HepG2 (cell line): ENCODE measurements around the gene STX2. TPM values are rescaled to one million over a fixed set of nuclear protein-coding genes. Genes with fewer than 3 reads are reported as not detected.

Experiments used
- ARID5B ChIP-seq: IDR thresholded peaks from 2 replicates; pipeline ENCODE4 v1.4.0; 2020; ENCODE audit warnings: mild to moderate bottlenecking, missing genetic modification reagents
- HNF1A ChIP-seq, 2 experiments: sonication (generic) in 1 of 2; formaldehyde crosslinking in 1 of 2; IDR thresholded peaks; 2 replicates each; pipeline versions ENCODE4 v1.4.0 to v1.6.1; 2016 to 2020; ENCODE audit warnings: borderline replicate concordance in 1 of 2, low read depth in 1 of 2, mild to moderate bottlenecking in 1 of 2, missing genetic modification reagents in 1 of 2
- MIXL1 ChIP-seq: IDR thresholded peaks from 2 replicates; pipeline ENCODE4 v1.6.1; 2016
- TCF7 ChIP-seq: sonication (generic); IDR thresholded peaks from 2 replicates; pipeline ENCODE4 v1.6.1; 2016; ENCODE audit warnings: antibody characterized with exemption, low read depth
- ZMYM3 ChIP-seq: sonication (generic); formaldehyde crosslinking; IDR thresholded peaks from 2 replicates; pipeline ENCODE4 v1.5.1; 2020; ENCODE audit warnings: mild to moderate bottlenecking, missing genetic modification reagents
- ZNF143 ChIP-seq: sonication (generic); formaldehyde crosslinking; IDR thresholded peaks from 2 replicates; pipeline ENCODE4 v1.4.0; 2020; ENCODE audit warnings: missing genetic modification reagents
- ZNF264 ChIP-seq: sonication (generic); formaldehyde crosslinking; IDR thresholded peaks from 2 replicates; pipeline ENCODE4 v1.4.0; 2020; ENCODE audit warnings: missing genetic modification reagents
- polyA plus RNA-seq, 8 experiments: library from polyadenylated mRNA; depleted of rRNA in 3 of 8; stranded (reverse) in 7 of 8; unstranded in 1 of 8; fragments of >200 nt; fragmentation: Illumina TruSeq in 4 of 8; extraction: Trizol in 4 of 8; gene quantifications; 2 replicates each; pipeline versions ENCODE4 v1.2.1 to v1.2.3, GENCODE V29; 2011 to 2016; ENCODE audit warnings: low read depth in 4 of 8, missing spikeins in 1 of 8, mixed read lengths in 1 of 8; ENCODE audit not compliant: insufficient read depth in 1 of 8
- total RNA-seq, 5 experiments: library from RNA; depleted of rRNA; stranded (reverse); fragments of >200 nt; fragmentation: Illumina TruSeq; extraction: Trizol; gene quantifications; 2 replicates each; pipeline ENCODE4 v1.2.3, GENCODE V29; 2016; ENCODE audit warnings: low read depth in 1 of 5
- TF ChIP-seq, protein P1 (sequence below), 2 experiments: IDR thresholded peaks; 2 replicates each; pipeline ENCODE4 v1.6.1; 2011 to 2012; ENCODE audit warnings: low read length in 2 of 2, borderline replicate concordance in 1 of 2, low read depth in 1 of 2, mild to moderate bottlenecking in 1 of 2, moderate library complexity in 1 of 2
- TF ChIP-seq, protein P2 (sequence below): sonication (generic); formaldehyde crosslinking; IDR thresholded peaks from 2 replicates; pipeline ENCODE4 v1.4.0; 2020; ENCODE audit warnings: low read depth, mild to moderate bottlenecking, missing genetic modification reagents
- TF ChIP-seq, protein P3 (sequence below): sonication (generic); formaldehyde crosslinking; IDR thresholded peaks from 2 replicates; pipeline ENCODE4 v1.8.1; 2023; ENCODE audit warnings: mild to moderate bottlenecking, moderate library complexity, missing genetic modification reagents
- TF ChIP-seq, protein P4 (sequence below): sonication (generic); formaldehyde crosslinking; IDR thresholded peaks from 2 replicates; pipeline ENCODE4 v1.4.0; 2020; ENCODE audit warnings: missing genetic modification reagents, low read depth, mild to moderate bottlenecking, borderline replicate concordance
- TF ChIP-seq, protein P5 (sequence below): sonication (generic); formaldehyde crosslinking; IDR thresholded peaks from 2 replicates; pipeline ENCODE4 v1.5.1; 2020; ENCODE audit warnings: missing genetic modification reagents, mild to moderate bottlenecking, borderline replicate concordance

Gene STX2
- total and polyA plus RNA-seq, 2 of the 13 experiments (the other 11 are each of a cell fraction or from before 2014, with no cell fraction given): 13.4 to 25.1 TPM

DNA sequence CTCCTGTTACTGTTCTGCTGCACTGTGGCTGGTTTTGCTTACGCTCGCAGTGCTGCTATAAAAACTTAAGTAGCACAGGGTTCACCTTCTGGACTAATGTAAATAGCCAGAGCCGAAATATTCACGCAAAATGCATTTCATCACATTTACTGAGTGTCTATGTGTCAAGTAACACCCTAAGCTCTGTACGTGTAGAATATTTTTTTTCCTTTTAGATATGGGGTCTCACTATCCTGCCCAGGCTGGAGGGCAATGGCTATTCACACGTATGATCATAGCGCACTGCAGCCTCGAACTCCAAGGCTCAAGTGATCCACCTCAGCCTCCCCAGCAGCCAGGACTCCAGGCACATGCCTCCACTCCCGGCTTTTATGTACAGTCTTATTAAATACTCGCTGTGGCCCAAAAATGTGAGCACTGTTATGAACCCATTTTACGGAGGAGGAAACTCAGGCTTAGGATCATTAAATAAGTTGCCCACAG, 62.2 kb downstream of the STX2 start (continued):
- TF ChIP-seq, protein P1, sequence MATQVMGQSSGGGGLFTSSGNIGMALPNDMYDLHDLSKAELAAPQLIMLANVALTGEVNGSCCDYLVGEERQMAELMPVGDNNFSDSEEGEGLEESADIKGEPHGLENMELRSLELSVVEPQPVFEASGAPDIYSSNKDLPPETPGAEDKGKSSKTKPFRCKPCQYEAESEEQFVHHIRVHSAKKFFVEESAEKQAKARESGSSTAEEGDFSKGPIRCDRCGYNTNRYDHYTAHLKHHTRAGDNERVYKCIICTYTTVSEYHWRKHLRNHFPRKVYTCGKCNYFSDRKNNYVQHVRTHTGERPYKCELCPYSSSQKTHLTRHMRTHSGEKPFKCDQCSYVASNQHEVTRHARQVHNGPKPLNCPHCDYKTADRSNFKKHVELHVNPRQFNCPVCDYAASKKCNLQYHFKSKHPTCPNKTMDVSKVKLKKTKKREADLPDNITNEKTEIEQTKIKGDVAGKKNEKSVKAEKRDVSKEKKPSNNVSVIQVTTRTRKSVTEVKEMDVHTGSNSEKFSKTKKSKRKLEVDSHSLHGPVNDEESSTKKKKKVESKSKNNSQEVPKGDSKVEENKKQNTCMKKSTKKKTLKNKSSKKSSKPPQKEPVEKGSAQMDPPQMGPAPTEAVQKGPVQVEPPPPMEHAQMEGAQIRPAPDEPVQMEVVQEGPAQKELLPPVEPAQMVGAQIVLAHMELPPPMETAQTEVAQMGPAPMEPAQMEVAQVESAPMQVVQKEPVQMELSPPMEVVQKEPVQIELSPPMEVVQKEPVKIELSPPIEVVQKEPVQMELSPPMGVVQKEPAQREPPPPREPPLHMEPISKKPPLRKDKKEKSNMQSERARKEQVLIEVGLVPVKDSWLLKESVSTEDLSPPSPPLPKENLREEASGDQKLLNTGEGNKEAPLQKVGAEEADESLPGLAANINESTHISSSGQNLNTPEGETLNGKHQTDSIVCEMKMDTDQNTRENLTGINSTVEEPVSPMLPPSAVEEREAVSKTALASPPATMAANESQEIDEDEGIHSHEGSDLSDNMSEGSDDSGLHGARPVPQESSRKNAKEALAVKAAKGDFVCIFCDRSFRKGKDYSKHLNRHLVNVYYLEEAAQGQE (IDR thresholded peaks at IDR 0.05; ENCODE audit: borderline replicate concordance in 1 of 2, low read depth in 1 of 2, low read length in 2 of 2): no peak
- no peak for TF ChIP-seq TCF7
- TF ChIP-seq, protein P2, sequence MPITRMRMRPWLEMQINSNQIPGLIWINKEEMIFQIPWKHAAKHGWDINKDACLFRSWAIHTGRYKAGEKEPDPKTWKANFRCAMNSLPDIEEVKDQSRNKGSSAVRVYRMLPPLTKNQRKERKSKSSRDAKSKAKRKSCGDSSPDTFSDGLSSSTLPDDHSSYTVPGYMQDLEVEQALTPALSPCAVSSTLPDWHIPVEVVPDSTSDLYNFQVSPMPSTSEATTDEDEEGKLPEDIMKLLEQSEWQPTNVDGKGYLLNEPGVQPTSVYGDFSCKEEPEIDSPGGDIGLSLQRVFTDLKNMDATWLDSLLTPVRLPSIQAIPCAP: no peak
- no peak for TF ChIP-seq ARID5B (CRISPR knock-in tag)
- 0 out of 2 replicates have a peak, but pooled peaks have one; percentile 8 for TF ChIP-seq ZNF143 (CRISPR knock-in tag)
- no peak for TF ChIP-seq HNF1A (IDR thresholded peaks at IDR 0.05; ENCODE audit: low read depth)
- TF ChIP-seq HNF1A (CRISPR knock-in tag; IDR thresholded peaks at IDR 0.05; ENCODE audit: borderline replicate concordance): 0 out of 2 replicates have a peak, but pooled peaks have one; percentile 3
- TF ChIP-seq MIXL1 (CRISPR knock-in tag): no peak
- TF ChIP-seq, protein P3, sequence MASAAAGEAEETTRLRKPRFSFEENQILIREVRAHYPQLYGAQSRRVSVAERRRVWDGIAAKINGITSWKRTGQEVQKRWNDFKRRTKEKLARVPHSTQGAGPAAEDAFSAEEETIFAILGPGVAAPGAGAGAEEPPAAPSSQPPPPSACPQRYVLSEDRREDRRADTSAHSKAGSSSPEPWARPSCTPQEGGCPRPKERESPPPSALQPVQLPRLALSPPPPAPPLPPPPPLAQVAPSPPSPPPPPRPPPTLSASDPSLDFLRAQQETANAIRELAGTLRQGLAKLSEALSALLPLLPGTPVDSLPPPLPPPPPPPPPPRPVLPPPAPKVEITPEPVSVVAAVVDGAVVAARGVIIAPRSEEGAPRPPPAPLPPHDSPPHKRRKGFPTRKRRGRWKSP (CRISPR knock-in tag): no peak
- TF ChIP-seq, protein P4, sequence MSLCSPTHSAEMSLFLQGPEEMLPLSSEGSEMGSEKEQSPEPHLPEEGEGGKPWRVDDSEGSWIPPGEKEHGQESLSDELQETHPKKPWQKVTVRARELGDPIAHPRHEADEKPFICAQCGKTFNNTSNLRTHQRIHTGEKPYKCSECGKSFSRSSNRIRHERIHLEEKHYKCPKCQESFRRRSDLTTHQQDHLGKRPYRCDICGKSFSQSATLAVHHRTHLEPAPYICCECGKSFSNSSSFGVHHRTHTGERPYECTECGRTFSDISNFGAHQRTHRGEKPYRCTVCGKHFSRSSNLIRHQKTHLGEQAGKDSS (CRISPR knock-in tag): no peak
- 0 out of 2 replicates have a peak, but pooled peaks have one; percentile 5 for TF ChIP-seq ZNF264 (CRISPR knock-in tag)
- TF ChIP-seq ZMYM3 (CRISPR knock-in tag): peak; percentile 11; the same call in 1 of the 2 replicates
- TF ChIP-seq, protein P5, sequence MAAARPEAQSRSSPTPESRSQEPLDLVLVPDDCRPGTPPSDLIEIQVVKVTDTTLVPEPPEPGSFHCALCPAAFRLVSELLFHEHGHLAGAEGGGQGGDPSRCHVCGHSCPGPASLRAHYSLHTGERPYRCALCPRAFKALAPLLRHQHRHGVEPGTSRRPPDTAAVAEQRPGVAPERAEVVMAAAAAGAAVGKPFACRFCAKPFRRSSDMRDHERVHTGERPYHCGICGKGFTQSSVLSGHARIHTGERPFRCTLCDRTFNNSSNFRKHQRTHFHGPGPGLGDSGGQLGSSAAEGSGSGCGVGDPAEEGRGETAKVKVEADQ: no peak
